ENCODE results near the gene TUBA4A. TPM values are rescaled to one million over a fixed set of nuclear protein-coding genes. Genes with fewer than 3 reads are reported as not detected.

TUBA4A gene
- total and polyA plus RNA-seq, 2 of the 8 experiments (the other 6 are each of a cell fraction or from before 2014, with no cell fraction given), result 67.3 to 172 TPM

- TF ChIP-seq GABPA (IDR thresholded peaks at IDR 0.05; ENCODE audit: borderline replicate concordance, insufficient read depth, low read length) (0 out of 2 replicates have a peak, but pooled peaks have one; percentile 69), TCF12 (IDR thresholded peaks at IDR 0.05; ENCODE audit: low read depth, low read length) (no peak), SUZ12 (IDR thresholded peaks at IDR 0.05; ENCODE audit: low read length) (peak; percentile 54; the same call in 1 of the 2 replicates), ASH2L (IDR thresholded peaks at IDR 0.05; ENCODE audit: low read length) (peak; percentile 0)
Observed at GRCh38 chr2:219218217-219218731, 35.4 kb downstream of the TUBA4A start (continued).

Data from H1 (cell line).